GM23248 (cell line): Measurements from ENCODE around the gene GPR42.

Experiments used
- EZH2 ChIP-seq: fragments of 200-600 bp; sonication (generic); IDR thresholded peaks from 2 replicates; pipeline ENCODE4 v1.6.1; 2018; ENCODE audit warnings: antibody characterized with exemption, mild to moderate bottlenecking; ENCODE audit not compliant: insufficient read depth, poor library complexity, severe bottlenecking
- EZH2phosphoT487 ChIP-seq: fragments of 200-600 bp; sonication (generic); IDR thresholded peaks from 2 replicates; pipeline ENCODE4 v1.6.1; 2018; ENCODE audit warnings: antibody characterized with exemption, moderate library complexity, mild to moderate bottlenecking, low read depth; ENCODE audit not compliant: insufficient read depth

DNA sequence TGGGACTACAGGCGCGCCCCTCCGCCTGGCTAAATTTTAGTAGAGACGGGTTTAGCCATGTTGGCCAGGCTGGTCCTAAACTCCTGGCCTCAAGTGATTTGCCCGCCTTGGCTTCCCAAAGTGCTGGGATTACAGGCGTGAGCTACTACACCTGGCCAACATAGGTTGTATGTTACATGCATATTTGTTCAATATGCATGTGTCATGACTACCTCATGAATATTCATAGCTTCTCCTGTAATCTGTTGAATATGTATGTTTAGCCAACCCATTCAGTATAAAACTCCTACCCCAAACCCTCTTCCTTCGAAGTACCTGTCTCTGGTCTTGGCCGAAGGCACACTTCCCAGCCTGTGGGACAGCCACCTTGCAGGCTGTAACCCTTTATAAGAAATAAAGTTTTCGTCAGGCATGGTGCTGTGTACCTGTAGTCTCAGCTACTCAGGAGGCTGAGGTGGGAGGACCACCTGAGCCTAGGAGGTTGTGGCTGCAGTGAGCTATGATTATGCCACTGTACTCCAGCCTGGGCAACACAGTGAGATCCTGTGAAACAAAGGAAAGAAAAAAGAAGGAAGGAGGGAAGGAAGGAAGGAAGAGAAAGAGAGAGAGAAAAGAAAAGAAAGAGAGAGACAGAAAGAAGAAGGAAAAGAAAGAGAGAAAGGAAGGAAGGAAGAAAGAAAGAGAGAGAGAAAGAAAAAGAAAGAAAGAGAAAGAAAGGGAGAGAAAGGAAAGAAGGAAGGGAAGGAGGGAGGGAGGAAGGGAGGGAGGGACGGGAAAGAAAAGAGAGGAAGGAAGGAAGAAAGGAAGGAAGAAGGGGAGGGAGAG lies 29.3 kb downstream of the GPR42 start:
- no peak for TF ChIP-seq EZH2
- TF ChIP-seq EZH2phosphoT487, result no peak
